HepG2 (cell line): ENCODE data around the gene BCAR3. TPM values are rescaled to one million over a fixed set of nuclear protein-coding genes. Genes with fewer than 3 reads are reported as not detected.

ENCODE experiments used
- ARID3A ChIP-seq: IDR thresholded peaks from 2 replicates; pipeline ENCODE4 v1.6.1; 2012; ENCODE audit warnings: low read depth, low read length, improper control_type of control experiment
- ESRRA ChIP-seq: sonication (generic); formaldehyde crosslinking; IDR thresholded peaks from 2 replicates; pipeline ENCODE4 v1.5.1; 2020; ENCODE audit warnings: mild to moderate bottlenecking, low read depth, missing genetic modification reagents
- GATAD2A ChIP-seq: IDR thresholded peaks from 2 replicates; pipeline ENCODE4 v1.6.1; 2016
- HCFC1 ChIP-seq: fragments of 150-350 bp; IDR thresholded peaks from 2 replicates; pipeline ENCODE4 v1.6.1; 2014; ENCODE audit warnings: low read depth, low read length
- KAT7 ChIP-seq: IDR thresholded peaks from 2 replicates; pipeline ENCODE4 v1.6.1; 2018; ENCODE audit warnings: borderline replicate concordance, missing compliant biosample characterization
- KDM4B ChIP-seq: sonication (generic); formaldehyde crosslinking; IDR thresholded peaks from 2 replicates; pipeline ENCODE4 v1.4.0; 2020; ENCODE audit warnings: missing genetic modification reagents
- KDM5B ChIP-seq: sonication (generic); formaldehyde crosslinking; IDR thresholded peaks from 2 replicates; pipeline ENCODE4 v1.4.0; 2020; ENCODE audit warnings: missing genetic modification reagents, mild to moderate bottlenecking, borderline replicate concordance
- MED1 ChIP-seq: sonication (generic); formaldehyde crosslinking; IDR thresholded peaks from 2 replicates; pipeline ENCODE4 v1.4.0; 2020; ENCODE audit warnings: missing genetic modification reagents
- MYNN ChIP-seq: sonication (generic); formaldehyde crosslinking; IDR thresholded peaks from 2 replicates; pipeline ENCODE4 v1.4.0; 2020; ENCODE audit warnings: mild to moderate bottlenecking, low read depth, missing genetic modification reagents
- NONO ChIP-seq, 2 experiments: fragments of 450-650 bp in 1 of 2; sonication (generic) in 1 of 2; formaldehyde crosslinking in 1 of 2; IDR thresholded peaks in 1 of 2; conservative IDR thresholded peaks in 1 of 2; 2 replicates each; pipeline versions ENCODE4 v1.6.1 to v1.8.0; 2017 to 2022; ENCODE audit warnings: mild to moderate bottlenecking in 1 of 2, missing genetic modification reagents in 1 of 2, moderate library complexity in 1 of 2
- PAXIP1 ChIP-seq: sonication (generic); formaldehyde crosslinking; conservative IDR thresholded peaks from 2 replicates; pipeline ENCODE4 v1.4.0; 2020; ENCODE audit warnings: mild to moderate bottlenecking, missing genetic modification reagents, moderate library complexity
- SRSF1 ChIP-seq: fragments of 200-400 bp; formaldehyde crosslinking; optimal IDR thresholded peaks from 2 replicates; pipeline ENCODE3; 2017; ENCODE audit warnings: mild to moderate bottlenecking, low read depth, low read length, moderate library complexity
- TAF1 ChIP-seq: sonication (generic); formaldehyde crosslinking; IDR thresholded peaks from 2 replicates; pipeline ENCODE4 v1.4.0; 2020; ENCODE audit warnings: missing genetic modification reagents
- TBP ChIP-seq: sonication (generic); formaldehyde crosslinking; IDR thresholded peaks from 2 replicates; pipeline ENCODE4 v1.5.0; 2020; ENCODE audit warnings: missing genetic modification reagents
- ZFP62 ChIP-seq: sonication (generic); formaldehyde crosslinking; IDR thresholded peaks from 2 replicates; pipeline ENCODE4 v1.4.0; 2020; ENCODE audit warnings: missing genetic modification reagents
- ZNF703 ChIP-seq: sonication (generic); formaldehyde crosslinking; IDR thresholded peaks from 2 replicates; pipeline ENCODE4 v1.5.1; 2020; ENCODE audit warnings: missing genetic modification reagents, mild to moderate bottlenecking, moderate library complexity, borderline replicate concordance
- ZNF710 ChIP-seq: sonication (generic); formaldehyde crosslinking; IDR thresholded peaks from 2 replicates; pipeline ENCODE4 v1.5.0; 2020; ENCODE audit warnings: mild to moderate bottlenecking, missing genetic modification reagents, borderline replicate concordance
- ZNF777 ChIP-seq: sonication (generic); formaldehyde crosslinking; IDR thresholded peaks from 2 replicates; pipeline ENCODE4 v1.4.0; 2020; ENCODE audit warnings: missing genetic modification reagents
- polyA plus RNA-seq, 8 experiments: library from polyadenylated mRNA; depleted of rRNA in 3 of 8; stranded (reverse) in 7 of 8; unstranded in 1 of 8; fragments of >200 nt; fragmentation: Illumina TruSeq in 4 of 8; extraction: Trizol in 4 of 8; gene quantifications; 2 replicates each; pipeline versions ENCODE4 v1.2.1 to v1.2.3, GENCODE V29; 2011 to 2016; ENCODE audit warnings: low read depth in 4 of 8, missing spikeins in 1 of 8, mixed read lengths in 1 of 8; ENCODE audit not compliant: insufficient read depth in 1 of 8
- total RNA-seq, 5 experiments: library from RNA; depleted of rRNA; stranded (reverse); fragments of >200 nt; fragmentation: Illumina TruSeq; extraction: Trizol; gene quantifications; 2 replicates each; pipeline ENCODE4 v1.2.3, GENCODE V29; 2016; ENCODE audit warnings: low read depth in 1 of 5

BCAR3 gene
- total and polyA plus RNA-seq, 2 of the 13 experiments (the other 11 are each of a cell fraction or from before 2014, with no cell fraction given): 3.6 to 4.8 TPM

DNA sequence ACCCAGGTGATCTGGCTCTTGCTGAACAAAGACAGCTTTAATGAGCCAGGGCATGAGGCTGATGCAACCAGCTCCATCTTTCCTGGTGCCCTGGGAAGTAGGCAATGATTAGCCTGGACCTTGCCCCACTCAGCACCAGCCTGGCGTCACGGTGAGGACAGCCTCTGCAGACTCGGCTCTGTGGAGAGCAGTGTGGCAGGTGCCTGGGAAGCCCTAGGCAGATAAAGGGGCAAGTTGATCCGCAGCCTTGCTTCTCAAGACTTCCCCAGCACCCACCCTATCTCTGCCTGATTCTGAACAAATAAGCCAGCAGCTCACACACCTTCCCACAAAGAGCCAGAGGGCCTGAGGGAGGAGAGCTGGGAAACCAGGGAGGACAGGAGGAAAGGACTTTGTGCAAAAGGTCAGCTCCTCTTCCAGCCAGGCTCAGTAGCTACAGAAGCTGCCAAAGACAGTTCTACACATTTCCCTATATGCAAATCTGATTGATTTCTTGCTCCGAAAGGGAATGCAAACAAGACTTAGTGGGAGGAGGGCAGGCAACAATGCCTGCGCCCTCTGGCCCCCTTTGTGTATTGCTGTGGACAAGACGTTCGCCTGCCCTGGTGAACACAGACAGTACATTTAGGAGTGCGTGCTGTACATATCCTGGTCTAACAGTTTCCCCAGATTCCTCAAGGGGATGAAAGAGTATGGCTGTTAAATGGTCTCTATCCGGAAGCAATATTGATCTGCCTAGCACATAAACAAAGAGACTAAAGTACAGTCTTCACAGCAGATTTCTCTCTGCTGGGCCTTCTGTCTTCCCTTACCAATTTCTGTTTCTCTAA is 63.8 kb downstream of the BCAR3 start (continued):
- TF ChIP-seq PAXIP1 (CRISPR knock-in tag) (peak; percentile 91), ZNF777 (CRISPR knock-in tag) (0 out of 2 replicates have a peak, but pooled peaks have one; percentile 6), ARID3A (peak; percentile 65), GATAD2A (CRISPR knock-in tag) (peak; percentile 90), TBP (no peak), KAT7 (CRISPR knock-in tag) (0 out of 2 replicates have a peak, but pooled peaks have one; percentile 64), NONO (IDR thresholded peaks at IDR 0.05) (no peak), NONO (CRISPR knock-in tag; conservative IDR thresholded peaks at IDR 0.05) (peak; percentile 91), MED1 (CRISPR knock-in tag) (peak; percentile 97), HCFC1 (0 out of 2 replicates have a peak, but pooled peaks have one; percentile 12), ZNF703 (CRISPR knock-in tag) (peak; percentile 70; the same call in 1 of the 2 replicates), SRSF1 (peak; percentile 49), ESRRA (CRISPR knock-in tag) (peak; percentile 5; the same call in 1 of the 2 replicates), MYNN (CRISPR knock-in tag) (no peak), ZFP62 (CRISPR knock-in tag) (no peak), TAF1 (CRISPR knock-in tag) (peak; percentile 73; the same call in 1 of the 2 replicates), ZNF710 (CRISPR knock-in tag) (peak; percentile 91), KDM4B (peak; percentile 2; the same call in 1 of the 2 replicates), KDM5B (CRISPR knock-in tag) (0 out of 2 replicates have a peak, but pooled peaks have one; percentile 66)
